ENCODE results near the gene HSF2BP. TPM values are rescaled to one million over a fixed set of nuclear protein-coding genes. Genes with fewer than 3 reads are reported as not detected.
A peak's percentile ranks its signal among the peaks of the same experiment; 100 is the strongest.

HSF2BP gene
- total RNA-seq, 1 experiment from 2014 or later: 1.5 TPM

DNA sequence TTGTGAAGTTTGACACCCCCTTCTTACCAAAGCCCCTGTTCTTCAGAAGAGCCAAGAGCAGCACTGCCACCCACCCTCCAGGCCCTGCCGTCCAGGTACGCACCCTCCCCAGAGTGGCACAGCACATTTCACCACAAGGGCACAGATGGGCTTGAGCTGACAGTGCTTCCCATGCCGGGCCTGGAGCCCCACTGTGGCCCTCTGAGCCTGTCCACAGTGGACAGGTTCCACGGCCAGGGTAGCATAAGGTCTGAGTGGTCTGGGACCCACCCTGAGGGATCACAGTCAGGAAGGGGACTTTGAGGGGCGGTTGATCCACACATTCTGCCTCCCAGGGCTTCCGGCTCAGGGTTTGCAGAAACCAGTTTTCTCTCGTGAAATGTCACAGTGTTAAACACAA, 31.1 kb upstream of the HSF2BP start:
- DNase-seq: no peak
- Histone ChIP-seq H3K79me2 (ENCODE audit: insufficient read depth, low read length) (no peaks in the 10 kb centered on the region), H4K8ac (replicated peaks; ENCODE audit: insufficient read length, low read depth, low read length) (no peak overlapping the region), H3K27ac (ENCODE audit: insufficient read length, low read depth, low read length) (no peak overlapping the region), H3T11ph (ENCODE audit: low read length) (no peak overlapping the region), H3K18ac (ENCODE audit: insufficient read length, low read depth, low read length) (no peak overlapping the region), H2BK12ac (ENCODE audit: insufficient read length, low read depth, low read length) (no peak overlapping the region), H3K4me2 (ENCODE audit: insufficient read depth, insufficient read length, low read length) (no peak overlapping the region), H3K23me2 (ENCODE audit: insufficient read length, low read depth, low read length, poor library complexity, severe bottlenecking) (no peaks in the 10 kb centered on the region), H3K9me3 (ENCODE audit: control insufficient read depth, low read depth, low read length) (no peaks in the 10 kb centered on the region), H4K91ac (ENCODE audit: insufficient read length, low read depth, low read length) (no peak overlapping the region), H3K14ac (ENCODE audit: insufficient read depth, low read length) (no peak overlapping the region), H3K27me3 (ENCODE audit: insufficient read depth, low read length) (no peaks in the 10 kb centered on the region), H2BK15ac (ENCODE audit: low read depth, low read length) (no peak overlapping the region), H3K4me1 (ENCODE audit: insufficient read depth, low read length) (no peaks in the 10 kb centered on the region), H2BK5ac (ENCODE audit: insufficient read length, low read length) (no peak overlapping the region), H2BK120ac (ENCODE audit: low read depth, low read length, poor library complexity, severe bottlenecking) (no peak overlapping the region), H3K23ac (ENCODE audit: insufficient read length, low read depth, low read length) (no peak overlapping the region), H4K5ac (ENCODE audit: insufficient read length, low read depth, low read length) (no peak overlapping the region), H3K56ac (ENCODE audit: insufficient read length, low read depth, low read length) (no peak overlapping the region), H2AK5ac (ENCODE audit: insufficient read length, low read length) (no peak overlapping the region), H3K79me1 (ENCODE audit: insufficient read depth, low read depth, low read length, poor library complexity, severe bottlenecking) (no peaks in the 10 kb centered on the region), H2BK20ac (ENCODE audit: low read depth, low read length, poor library complexity, severe bottlenecking) (no peak overlapping the region), H3K4ac (ENCODE audit: low read depth, low read length) (no peak overlapping the region), H3K9ac (ENCODE audit: extremely low read depth, insufficient read length, low read length) (no peak overlapping the region), H4K20me1 (ENCODE audit: control insufficient read depth, insufficient read depth, insufficient read length) (no peaks in the 10 kb centered on the region), H2AFZ (ENCODE audit: low read length) (no peak overlapping the region)
- Mint-ChIP-seq H3K4me3 (no peak overlapping the region), H3K4me1 (no peaks in the 10 kb centered on the region), H3K9me3 (no peaks in the 10 kb centered on the region), H3K36me3 (ENCODE audit: insufficient read depth in 1 of 3, low read depth in 3 of 3) (peaks cover 42 to 97% (median 93%) of the 10 kb centered on the region in 3 experiments; a peak in 6 of 7 replicates), H3K27me3 (ENCODE audit: low read depth) (no peaks in the 10 kb centered on the region), H3K27ac (peak overlapping the region in 1 of 3 experiments; percentile 64; a peak in 1 of 7 replicates)
- TF ChIP-seq CTCF (conservative IDR thresholded peaks at IDR 0.05): no peak
- WGBS (ENCODE audit: extremely low coverage, insufficient read length, low lambda C conversion rate): no CpG with 5 or more reads among the region's 7 CpGs
